GM21381 (cell line): Measurements from ENCODE around the gene RIMBP2.
"Not testable (repeated sequence)": the region's sequence is repeated elsewhere in the genome, so short reads cannot be mapped to it uniquely, and the experiment has no call there.

ENCODE experiments used
- ATAC-seq: cut with Tn5 transposase; IDR thresholded peaks from one replicate; pipeline ENCODE4 v1.9.1; 2021; ENCODE audit warnings: mild to moderate bottlenecking, moderate library complexity; ENCODE audit not compliant: unreplicated experiment

RIMBP2 gene

DNA sequence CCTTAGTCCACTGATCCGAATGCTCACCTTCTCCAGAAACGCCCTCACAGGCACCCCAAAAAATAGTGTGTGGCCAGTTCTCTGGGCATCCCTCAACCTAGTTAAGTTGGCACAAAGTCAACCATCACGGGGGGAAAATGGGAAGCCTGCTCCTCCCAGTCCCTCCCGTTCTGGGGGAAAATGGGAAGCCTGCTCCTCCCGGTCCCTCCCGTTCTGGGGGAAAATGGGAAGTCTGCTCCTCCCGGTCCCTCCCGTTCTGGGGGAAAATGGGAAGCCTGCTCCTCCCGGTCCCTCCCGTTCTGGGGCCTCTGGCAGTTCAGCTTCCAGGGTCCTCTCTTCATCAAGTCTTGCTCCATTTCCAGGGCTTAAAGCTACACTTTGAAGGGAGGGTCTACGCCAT is 106.1 kb downstream of the RIMBP2 start:
- ATAC-seq = no peak

DNA sequence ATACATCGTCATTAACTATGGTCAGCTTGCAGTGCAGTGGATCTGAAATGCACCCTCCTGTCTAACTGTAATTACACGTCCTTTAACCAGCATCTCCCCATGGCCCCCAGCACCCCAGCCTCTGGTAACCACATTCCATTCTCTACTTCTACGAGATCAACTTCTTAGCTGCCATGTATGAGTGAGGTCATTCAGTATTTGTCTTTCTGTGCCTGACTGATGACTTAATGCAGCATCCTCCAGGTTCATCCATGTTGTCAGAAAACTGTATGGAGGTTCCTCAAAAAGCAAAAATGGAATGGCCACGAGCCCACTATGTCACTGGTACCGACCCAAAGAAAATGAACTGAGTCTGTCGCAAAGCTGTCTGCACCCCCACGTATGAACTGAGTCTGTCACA is 107.3 kb downstream of the RIMBP2 start:
- ATAC-seq = no peak

- ATAC-seq = no peak
Observed at GRCh38 chr12:130608132-130608531, 108.0 kb downstream of the RIMBP2 start.

DNA sequence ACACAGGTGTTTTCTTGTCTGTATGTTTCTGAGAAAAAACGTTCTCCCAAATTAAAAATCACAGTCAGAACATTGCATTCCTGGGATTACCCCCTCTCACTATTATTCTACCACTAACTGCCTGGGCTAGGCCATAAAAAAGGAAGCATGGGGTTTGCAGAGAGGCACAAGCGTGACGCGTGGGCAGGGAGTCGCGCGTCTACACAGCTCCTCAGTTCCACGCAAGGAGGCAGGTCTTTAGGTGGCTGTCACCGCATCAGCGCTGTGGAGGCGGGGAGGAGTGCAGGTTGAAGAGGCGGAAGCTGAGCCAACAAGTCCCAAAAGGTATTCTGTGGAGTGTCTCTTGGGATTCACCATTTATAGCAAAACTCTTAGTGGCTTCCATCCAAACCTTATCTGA is 109.9 kb downstream of the RIMBP2 start:
- no peak for ATAC-seq

GRCh38 chr12:130603396-130603965 is 112.6 kb downstream of the RIMBP2 start:
- ATAC-seq = no peak

- no peak for ATAC-seq
Observed at GRCh38 chr12:130602251-130602650, 113.8 kb downstream of the RIMBP2 start.

DNA sequence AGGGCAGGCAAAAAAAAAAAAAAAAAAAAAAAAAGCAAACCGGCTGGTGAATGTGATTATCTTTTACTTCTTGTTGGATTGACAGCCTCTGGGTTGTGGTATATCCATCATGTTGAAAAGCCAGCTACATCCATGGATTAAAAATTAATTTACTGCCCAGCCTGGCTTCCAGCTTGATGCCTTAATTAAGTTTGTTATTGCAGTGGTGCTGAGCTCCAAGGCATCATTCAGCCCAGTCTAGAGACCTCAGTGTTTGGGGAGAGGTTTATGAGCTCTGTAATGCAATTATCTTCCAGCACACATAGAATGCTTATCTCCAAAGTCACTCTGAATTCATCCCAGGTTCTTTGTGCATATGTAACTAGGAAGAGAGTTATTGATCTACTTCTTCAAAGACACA is 114.8 kb downstream of the RIMBP2 start:
- no peak for ATAC-seq

DNA sequence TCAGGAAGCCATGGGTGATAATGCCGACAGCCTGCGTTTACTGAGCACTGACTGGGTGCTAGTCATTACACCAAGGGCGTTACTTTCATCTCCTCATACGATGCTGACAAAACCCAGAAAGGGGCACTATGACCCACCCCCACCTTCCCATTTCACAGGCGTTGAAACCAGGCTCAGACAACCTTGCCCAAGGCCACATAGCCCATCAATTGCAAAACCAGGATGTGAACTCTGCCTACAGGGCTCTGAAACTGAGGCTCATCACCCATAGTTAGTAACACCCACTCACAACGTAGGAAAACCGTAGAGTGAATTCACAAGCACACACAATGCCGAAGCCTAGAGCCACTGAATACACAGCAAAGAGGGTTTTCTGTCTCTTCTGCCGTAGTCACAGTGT is 119.9 kb downstream of the RIMBP2 start:
- no peak for ATAC-seq

DNA sequence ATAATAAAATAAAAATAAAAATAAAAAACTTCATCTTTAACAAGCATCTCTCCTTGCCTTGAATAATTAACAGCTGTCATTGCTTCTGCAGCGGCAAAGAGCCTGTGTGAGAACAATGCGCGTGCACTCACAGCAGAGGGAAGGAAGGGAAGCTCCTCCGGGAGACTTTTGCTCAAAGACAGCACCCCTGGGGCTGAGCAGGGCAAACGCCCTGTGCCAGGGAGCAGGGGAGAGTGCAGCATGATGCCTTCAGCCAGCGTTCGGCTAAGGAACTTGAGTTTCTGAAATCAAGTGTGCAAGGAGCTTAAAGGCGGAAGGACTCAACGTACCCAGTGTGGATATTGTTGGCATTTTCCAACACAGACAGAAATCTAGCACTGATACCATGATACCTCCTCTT is 120.5 kb downstream of the RIMBP2 start:
- ATAC-seq = no peak

GRCh38 chr12:130593056-130593455 is 123.0 kb downstream of the RIMBP2 start:
- no peak for ATAC-seq

DNA sequence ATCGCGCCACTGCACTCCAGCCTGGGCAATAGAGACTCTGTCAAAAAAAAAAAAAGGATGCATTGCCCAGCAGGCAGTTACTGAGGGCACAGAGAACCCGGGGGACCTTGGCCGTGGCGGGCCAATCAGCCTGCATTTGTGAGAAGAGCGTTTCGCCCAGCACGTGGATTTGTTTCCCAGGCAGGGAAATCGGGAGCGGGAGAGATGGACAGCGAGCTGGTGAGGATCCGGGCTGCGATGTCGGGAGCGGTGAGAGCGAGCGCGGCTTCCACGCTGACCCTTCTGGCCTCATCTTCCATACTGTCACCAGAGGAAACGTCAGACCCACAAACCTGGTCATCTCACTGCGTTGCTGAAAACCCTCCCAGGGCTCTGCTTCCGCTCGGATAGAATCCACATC is 123.5 kb downstream of the RIMBP2 start:
- no peak for ATAC-seq

GRCh38 chr12:130591736-130592135 is 124.4 kb downstream of the RIMBP2 start:
- no peak for ATAC-seq

GRCh38 chr12:130590685-130591084 is 125.4 kb downstream of the RIMBP2 start:
- ATAC-seq = no peak

GRCh38 chr12:130589540-130590317 is 126.4 kb downstream of the RIMBP2 start:
- no peak for ATAC-seq

GRCh38 chr12:130588696-130589539 is 127.2 kb downstream of the RIMBP2 start:
- ATAC-seq = no peak

- no peak for ATAC-seq
Observed at GRCh38 chr12:130587966-130588365, 128.1 kb downstream of the RIMBP2 start.

GRCh38 chr12:130584475-130584874 is 131.6 kb downstream of the RIMBP2 start:
- ATAC-seq = not testable (repeated sequence)

- ATAC-seq = no peak
Observed at GRCh38 chr12:130583800-130584199, 132.3 kb downstream of the RIMBP2 start.

GRCh38 chr12:130583317-130583716 is 132.8 kb downstream of the RIMBP2 start:
- no peak for ATAC-seq

DNA sequence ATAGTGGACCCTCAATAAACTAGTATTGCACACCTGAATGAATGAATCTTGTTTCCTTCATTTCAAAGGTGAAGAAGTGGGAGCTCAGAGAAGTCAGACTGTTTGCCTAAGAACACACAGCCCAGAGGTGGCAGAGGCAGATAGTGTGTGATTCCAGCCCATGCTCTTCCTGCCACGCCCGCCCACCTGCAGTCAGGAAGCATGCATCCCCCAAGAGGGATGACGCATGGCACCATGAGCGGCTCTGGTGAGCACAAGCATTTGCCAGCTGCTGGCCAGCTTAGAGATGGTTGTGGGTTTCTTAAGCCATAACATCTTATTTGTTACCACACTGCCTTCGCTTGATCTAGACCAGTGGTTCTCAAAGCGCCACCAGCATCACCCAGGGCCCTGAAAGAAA is 133.8 kb downstream of the RIMBP2 start:
- no peak for ATAC-seq

GRCh38 chr12:130581782-130582181 is 134.3 kb downstream of the RIMBP2 start:
- no peak for ATAC-seq

- ATAC-seq = no peak
Observed at GRCh38 chr12:130579231-130579630, 136.9 kb downstream of the RIMBP2 start.
